OCI-LY3 (cell line): ENCODE measurements around the gene PTCRA.

Experiments
- H2AFZ ChIP-seq: fragments of 200-600, 300-600 bp; shearing (Covaris generic); 2 replicates; pipeline ENCODE4 v1.6.0; 2014; ENCODE audit warnings: antibody characterized with exemption, low read depth, low read length
- H3K27ac ChIP-seq: fragments of 200-600, 300-600 bp; sonication (generic); 2 replicates; pipeline ENCODE4 v1.5.1; 2014; ENCODE audit warnings: mild to moderate bottlenecking, low read length, moderate library complexity, mixed read lengths
- H3K27me3 ChIP-seq: fragments of 200-600, 300-600 bp; sonication (generic); 2 replicates; pipeline ENCODE4 v1.6.1; 2014; ENCODE audit warnings: low read depth, low read length, mixed read lengths
- H3K36me3 ChIP-seq: fragments of 200-600, 300-600 bp; sonication (generic); replicated peaks from 2 replicates; pipeline ENCODE3; 2014; ENCODE audit warnings: low read depth, low read length, mixed read lengths
- H3K4me1 ChIP-seq: fragments of 300-600, 200-600 bp; sonication (generic); 2 replicates; pipeline ENCODE4 v1.6.1; 2014; ENCODE audit warnings: low read length, mixed read lengths
- H3K4me2 ChIP-seq: fragments of 200-600, 300-600 bp; sonication (generic); 2 replicates; pipeline ENCODE4 v1.6.1; 2014; ENCODE audit warnings: low read length, mixed read lengths
- H3K4me3 ChIP-seq: fragments of 300-600, 200-600 bp; sonication (generic); 2 replicates; pipeline ENCODE4 v1.5.1; 2014; ENCODE audit warnings: antibody characterized with exemption, mild to moderate bottlenecking, low read length, moderate library complexity
- H3K79me2 ChIP-seq: fragments of 300-600, 200-600 bp; shearing (Covaris generic); 2 replicates; pipeline ENCODE4 v1.6.1; 2014; ENCODE audit warnings: mild to moderate bottlenecking, low read length, mixed read lengths
- H3K9ac ChIP-seq: fragments of 300-600, 200-600 bp; shearing (Covaris generic); 2 replicates; pipeline ENCODE4 v1.6.0; 2014; ENCODE audit warnings: mild to moderate bottlenecking, low read length, moderate library complexity
- H3K9me3 ChIP-seq: fragments of 200-600, 300-600 bp; shearing (Covaris generic); 2 replicates; pipeline ENCODE4 v1.6.1; 2014; ENCODE audit warnings: low read length, mixed read lengths; ENCODE audit not compliant: insufficient read depth
- H4K20me1 ChIP-seq: fragments of 200-600, 300-600 bp; sonication (generic); 2 replicates; pipeline ENCODE4 v1.6.1; 2016; ENCODE audit warnings: low read length, mixed read lengths; ENCODE audit not compliant: insufficient read depth
- CTCF ChIP-seq: fragments of 200-600, 300-600 bp; sonication (generic); IDR thresholded peaks from 2 replicates; pipeline ENCODE4 v1.5.1; 2014; ENCODE audit warnings: antibody characterized with exemption, low read length, low read depth
- EZH2phosphoT487 ChIP-seq: fragments of 200-600 bp; shearing (Covaris generic); IDR thresholded peaks from 2 replicates; pipeline ENCODE4 v1.6.1; 2018; ENCODE audit warnings: antibody characterized with exemption, mixed run types, low read depth

The PTCRA gene

GRCh38 chr6:42962502-42963178, 46.8 kb downstream of the PTCRA start:
- H3K9me3 ChIP-seq = no peaks in the 10 kb centered on the region
- no peaks in the 10 kb centered on the region for H4K20me1 ChIP-seq
- H3K9ac ChIP-seq = no peak overlapping the region
- H3K36me3 ChIP-seq = no peaks in the 10 kb centered on the region
- H3K27me3 ChIP-seq = no peaks in the 10 kb centered on the region
- H3K4me2 ChIP-seq = no peak overlapping the region
- H2AFZ ChIP-seq = no peak overlapping the region
- H3K27ac ChIP-seq = no peak overlapping the region
- H3K4me3 ChIP-seq = no peak overlapping the region
- H3K79me2 ChIP-seq = no peaks in the 10 kb centered on the region
- no peaks in the 10 kb centered on the region for H3K4me1 ChIP-seq
- no peak for TF ChIP-seq CTCF
- TF ChIP-seq EZH2phosphoT487 = no peak

GRCh38 chr6:42963179-42963854, 47.5 kb downstream of the PTCRA start:
- no peak overlapping the region for H3K27ac ChIP-seq
- no peak overlapping the region for H3K4me2 ChIP-seq
- no peak overlapping the region for H2AFZ ChIP-seq
- no peak for TF ChIP-seq EZH2phosphoT487
- no peak for TF ChIP-seq CTCF
- H3K79me2 ChIP-seq = no peaks in the 10 kb centered on the region
- no peaks in the 10 kb centered on the region for H3K36me3 ChIP-seq
- H4K20me1 ChIP-seq = no peaks in the 10 kb centered on the region
- no peaks in the 10 kb centered on the region for H3K27me3 ChIP-seq
- H3K4me3 ChIP-seq = no peak overlapping the region
- H3K4me1 ChIP-seq = no peaks in the 10 kb centered on the region
- no peaks in the 10 kb centered on the region for H3K9me3 ChIP-seq
- H3K9ac ChIP-seq = no peak overlapping the region

GRCh38 chr6:42963855-42964605, 48.2 kb downstream of the PTCRA start:
- H3K4me3 ChIP-seq = no peak overlapping the region
- H3K36me3 ChIP-seq = no peaks in the 10 kb centered on the region
- H3K9me3 ChIP-seq = no peaks in the 10 kb centered on the region
- no peaks in the 10 kb centered on the region for H3K4me1 ChIP-seq
- H4K20me1 ChIP-seq = no peaks in the 10 kb centered on the region
- no peaks in the 10 kb centered on the region for H3K79me2 ChIP-seq
- H3K9ac ChIP-seq = no peak overlapping the region
- H3K27ac ChIP-seq = no peak overlapping the region
- TF ChIP-seq EZH2phosphoT487 (no peak), CTCF (peak; percentile 53)
- H3K27me3 ChIP-seq = no peaks in the 10 kb centered on the region
- H2AFZ ChIP-seq = no peak overlapping the region
- H3K4me2 ChIP-seq = no peak overlapping the region

GRCh38 chr6:42966571-42966970, 50.7 kb downstream of the PTCRA start:
- no peak overlapping the region for H3K9ac ChIP-seq

More at GRCh38 chr6:42966571-42966970, 50.7 kb downstream of the PTCRA start:
- Histone ChIP-seq H3K4me2 (no peak overlapping the region), H3K4me1 (no peaks in the 10 kb centered on the region), H4K20me1 (no peaks in the 10 kb centered on the region), H3K9me3 (no peaks in the 10 kb centered on the region), H3K36me3 (no peaks in the 10 kb centered on the region), H3K27me3 (no peaks in the 10 kb centered on the region), H3K4me3 (no peak overlapping the region), H3K79me2 (no peaks in the 10 kb centered on the region), H3K27ac (no peak overlapping the region), H2AFZ (no peak overlapping the region)
- TF ChIP-seq EZH2phosphoT487 (no peak), CTCF (no peak)
